ENCODE measurements around the gene PRR15L.
"Not testable (repeated sequence)": the region's sequence is repeated elsewhere in the genome, so short reads cannot be mapped to it uniquely, and the experiment has no call there.

The PRR15L gene

GRCh38 chr17:47956791-47957590 lies 692 bp downstream of the PRR15L start:
- DNase-seq: no peak

- no peak for DNase-seq
Measured at GRCh38 chr17:47955497-47956461, 1.9 kb downstream of the PRR15L start.

GRCh38 chr17:47953909-47954308 lies 3.8 kb downstream of the PRR15L start:
- no peak for DNase-seq

GRCh38 chr17:47952171-47953021 lies 5.3 kb downstream of the PRR15L start:
- DNase-seq: no peak

- no peak for DNase-seq
Measured at GRCh38 chr17:47950448-47950847, 7.2 kb downstream of the PRR15L start.

- no peak for DNase-seq
Measured at GRCh38 chr17:47949946-47950345, 7.7 kb downstream of the PRR15L start.

GRCh38 chr17:47949197-47949759 lies 8.4 kb downstream of the PRR15L start:
- DNase-seq: peak; percentile 80

- DNase-seq: no peak
Measured at GRCh38 chr17:47948706-47949196, 8.9 kb downstream of the PRR15L start.

- DNase-seq: peak; percentile 73
Measured at GRCh38 chr17:47946929-47947397, 10.7 kb downstream of the PRR15L start.

- DNase-seq: no peak
Measured at GRCh38 chr17:47946516-47946915, 11.2 kb downstream of the PRR15L start.

GRCh38 chr17:47945529-47946508 lies 11.9 kb downstream of the PRR15L start:
- no peak for DNase-seq

- no peak for DNase-seq
Measured at GRCh38 chr17:47945080-47945479, 12.6 kb downstream of the PRR15L start.

GRCh38 chr17:47942568-47942967 lies 15.1 kb downstream of the PRR15L start:
- no peak for DNase-seq

GRCh38 chr17:47942096-47942510 lies 15.6 kb downstream of the PRR15L start:
- DNase-seq: no peak

GRCh38 chr17:47941246-47942095 lies 16.2 kb downstream of the PRR15L start, which contains the start of gene PNPO:
Gene PNPO, plus strand, starts transcription at chr17:47941571. Its CDS starts 105 bp downstream, at chr17:47941676.
- DNase-seq: peak; percentile 98

- no peak for DNase-seq
Measured at GRCh38 chr17:47937941-47938340, 19.7 kb downstream of the PRR15L start.

GRCh38 chr17:47935961-47936360 lies 21.7 kb downstream of the PRR15L start:
- DNase-seq: peak; percentile 82

- not testable (repeated sequence) for DNase-seq
Measured at GRCh38 chr17:47935468-47935867, 22.2 kb downstream of the PRR15L start.

GRCh38 chr17:47934856-47935255 lies 22.8 kb downstream of the PRR15L start:
- peak; percentile 62 for DNase-seq

GRCh38 chr17:47931848-47932247 lies 25.8 kb downstream of the PRR15L start:
- DNase-seq: no peak

Measured in fibroblast of skin of right biceps (primary cell).